ENCODE data around the gene R3HCC1L.

Gene R3HCC1L

DNA sequence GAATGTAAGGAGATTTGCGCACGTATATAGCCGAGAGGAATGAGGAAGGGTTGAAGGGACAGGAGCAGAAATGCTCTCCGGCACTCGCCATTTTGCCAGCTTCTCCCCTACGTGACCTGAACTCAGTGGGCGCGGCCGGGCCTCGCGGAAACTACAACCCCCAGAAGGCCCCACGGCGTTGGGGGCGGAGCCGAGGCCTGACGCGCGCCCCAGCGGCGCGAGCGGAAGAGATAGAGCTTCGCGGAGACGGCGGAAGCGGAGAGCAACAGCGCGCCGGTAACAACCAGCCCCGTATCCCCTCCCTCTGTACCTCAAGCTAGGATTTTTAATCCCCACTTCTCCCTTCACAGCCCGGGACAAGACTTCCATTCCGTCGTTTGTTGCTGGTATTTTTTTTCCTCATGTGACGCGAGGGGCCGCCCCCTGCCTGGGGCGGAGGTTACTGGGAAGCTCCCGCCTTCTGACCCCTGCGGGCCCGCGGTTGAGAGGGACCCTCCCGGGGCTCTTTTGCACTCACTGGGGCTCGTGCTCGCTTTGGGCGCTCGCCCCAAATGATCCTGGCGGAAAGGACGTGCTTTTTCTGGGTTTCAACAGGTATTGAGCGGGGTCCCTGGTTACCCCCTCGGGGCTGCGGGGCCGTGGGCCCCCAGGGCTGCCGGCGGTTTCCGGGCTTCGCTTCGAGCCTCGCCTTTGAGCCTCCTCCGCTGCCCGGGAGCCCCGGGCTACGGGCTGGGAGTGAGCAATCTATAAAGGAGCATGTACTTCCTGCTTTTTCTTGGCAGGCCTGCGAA, at the start of gene R3HCC1L:
R3HCC1L (plus strand) TSS at position 227 of the 791 bp plus-strand sequence. CDS start 73,458 bp downstream, outside the sequence.
- peak; percentile 78 for DNase-seq

DNA sequence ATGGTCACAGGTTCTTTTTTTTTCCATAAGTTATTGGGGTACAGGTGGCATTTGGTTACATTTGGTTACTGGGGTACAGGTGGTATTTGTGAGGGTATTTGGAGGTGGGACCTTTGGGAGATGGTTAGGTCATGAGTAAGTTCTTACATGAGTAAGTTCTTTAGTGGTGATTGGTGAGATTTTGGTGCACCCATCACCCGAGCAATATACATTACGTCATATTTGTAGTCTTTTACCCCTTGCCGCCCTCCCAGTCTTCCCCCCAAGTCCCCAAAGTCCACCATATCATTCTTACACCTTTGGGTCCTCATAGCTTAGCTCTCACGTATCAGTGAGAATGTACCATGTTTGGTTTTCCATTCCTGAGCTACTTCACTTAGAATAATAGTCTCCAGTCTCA, 49.2 kb upstream of the R3HCC1L start:
- no peak for DNase-seq

DNA sequence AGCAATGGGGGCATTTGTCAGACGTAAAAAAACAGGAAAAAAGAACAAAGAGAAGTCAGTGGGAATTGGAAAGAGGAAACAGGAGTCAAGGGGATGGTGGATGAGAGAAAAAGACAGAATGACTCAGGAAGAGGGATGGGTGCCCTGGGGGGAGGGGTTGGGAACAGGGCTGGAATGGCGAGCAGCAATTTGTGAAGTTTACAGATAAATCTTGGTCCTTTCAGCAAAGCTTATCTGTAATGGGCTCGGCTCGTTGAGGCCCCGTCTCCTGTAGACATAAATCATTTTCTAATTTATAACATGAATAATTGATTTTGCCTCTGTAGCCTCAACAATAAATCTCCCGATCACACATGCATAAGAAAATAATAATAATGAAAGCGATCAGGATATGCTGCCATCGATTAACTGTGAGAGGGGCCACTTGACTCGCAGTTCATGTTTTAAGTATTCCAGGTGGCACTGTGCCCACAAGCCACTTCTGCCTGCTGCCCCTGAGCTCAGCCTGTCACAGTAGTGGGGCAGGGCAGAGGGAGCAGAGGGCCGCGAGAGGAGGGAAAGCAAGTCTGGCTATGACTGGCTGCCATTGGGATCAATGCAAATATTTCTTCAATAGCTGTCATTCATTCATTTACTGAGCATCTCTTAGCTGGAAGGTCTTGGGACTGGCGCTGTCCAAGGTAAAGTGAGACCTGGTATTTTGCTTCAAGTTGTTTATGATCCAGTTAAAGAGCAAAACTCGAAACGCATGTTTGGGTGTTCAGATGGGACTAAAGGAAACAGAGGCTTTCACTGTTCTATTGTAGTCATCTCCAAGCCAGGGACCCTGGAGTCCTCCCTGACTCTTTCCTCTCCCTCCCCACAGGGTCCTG, 47.4 kb upstream of the R3HCC1L start:
- no peak for DNase-seq

DNA sequence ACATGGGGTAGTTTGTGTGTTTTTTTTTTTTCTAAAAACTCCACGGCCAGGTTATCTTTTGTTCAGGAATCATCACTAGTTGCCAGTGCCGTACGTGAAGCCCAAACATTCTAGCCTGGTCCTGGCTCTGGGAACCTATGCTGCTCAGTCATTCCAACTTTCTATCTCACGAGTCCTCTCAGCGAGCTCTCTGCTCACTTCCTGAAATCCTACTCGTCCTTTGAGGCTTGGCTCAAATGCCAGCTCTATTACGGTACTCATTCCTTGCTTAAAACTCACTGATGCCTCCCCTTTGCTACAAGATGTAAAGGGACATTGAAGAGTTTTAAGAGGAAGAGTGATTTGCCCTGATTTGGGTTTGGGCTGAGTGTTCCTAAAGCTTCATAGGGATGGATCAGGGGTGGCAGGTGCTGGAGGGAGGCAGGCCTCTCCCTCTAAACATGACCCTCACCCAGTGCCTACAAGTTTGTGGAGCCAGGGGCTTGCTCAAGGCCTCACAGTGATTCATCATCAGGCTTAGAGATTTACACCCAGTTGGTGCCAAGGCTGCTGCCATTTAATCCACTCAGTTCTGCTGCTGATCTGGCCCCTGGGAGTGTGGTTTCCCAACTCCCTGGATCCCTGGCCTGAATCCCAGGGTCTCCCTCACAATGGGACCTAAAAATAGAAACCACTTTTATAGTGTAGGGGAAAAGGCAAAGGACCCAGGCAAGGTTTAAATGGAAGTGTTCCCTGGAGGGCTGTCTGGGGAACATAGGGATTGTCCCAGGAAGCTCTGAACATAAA, 46.1 kb upstream of the R3HCC1L start:
- DNase-seq, result no peak

DNA sequence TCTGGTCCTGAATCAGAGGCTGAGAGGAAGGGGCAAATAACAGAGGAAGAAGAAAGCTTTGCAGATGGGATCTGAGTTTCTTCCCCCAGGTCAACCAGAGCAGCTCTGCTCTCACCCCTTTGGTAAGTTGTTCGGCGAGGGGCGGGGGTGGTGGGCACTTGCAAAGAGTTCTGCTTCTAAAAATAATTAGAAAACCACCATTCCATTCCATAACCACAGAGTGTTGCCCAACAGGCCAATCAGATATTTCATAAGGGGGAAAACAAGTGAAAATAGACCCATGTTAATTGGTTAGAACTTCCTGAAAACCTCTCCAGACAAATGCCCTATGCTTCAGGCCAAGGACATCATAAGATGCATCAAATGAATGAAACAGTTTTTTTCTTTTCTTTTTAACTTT, 43.6 kb upstream of the R3HCC1L start:
- no peak for DNase-seq

DNA sequence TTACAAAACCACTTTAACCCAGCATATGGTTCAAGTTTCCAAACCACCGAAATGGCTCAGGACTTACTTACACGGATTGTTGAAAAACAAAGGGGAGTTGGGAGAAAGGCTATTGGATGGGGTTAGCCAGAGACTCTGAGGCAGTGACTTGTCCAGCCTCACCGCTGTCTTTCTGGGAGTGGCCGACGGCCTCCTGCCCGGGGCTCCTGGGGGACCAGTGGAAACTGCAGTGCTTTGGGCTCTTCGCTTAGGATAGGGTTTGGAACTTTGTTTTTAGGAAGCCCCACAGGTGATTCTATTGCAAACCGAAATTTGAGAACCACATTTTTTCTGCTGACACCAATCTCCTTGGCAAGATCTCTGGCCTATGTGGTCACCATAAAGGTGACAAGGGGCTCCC, 38.1 kb upstream of the R3HCC1L start:
- DNase-seq, result no peak

DNA sequence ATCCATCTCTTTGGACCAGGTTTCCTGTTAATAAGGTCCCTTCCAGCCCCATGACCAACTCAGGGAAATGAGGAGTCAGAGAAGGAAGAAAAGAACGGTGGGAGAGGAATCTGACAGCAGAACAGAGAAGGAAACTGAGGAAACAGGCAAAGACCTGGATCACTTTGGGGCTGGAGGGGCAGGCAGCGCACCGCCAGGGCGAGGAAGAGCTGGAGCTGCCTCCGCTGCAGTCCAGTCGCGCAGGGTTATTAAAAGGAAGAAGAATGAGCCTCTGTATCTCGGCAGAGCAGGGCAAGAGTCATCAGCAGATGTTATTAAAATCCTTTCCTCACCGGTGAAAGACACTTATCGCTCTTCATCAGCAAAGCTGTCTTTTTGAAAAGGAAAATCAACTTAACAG, 37.7 kb upstream of the R3HCC1L start:
- no peak for DNase-seq

DNA sequence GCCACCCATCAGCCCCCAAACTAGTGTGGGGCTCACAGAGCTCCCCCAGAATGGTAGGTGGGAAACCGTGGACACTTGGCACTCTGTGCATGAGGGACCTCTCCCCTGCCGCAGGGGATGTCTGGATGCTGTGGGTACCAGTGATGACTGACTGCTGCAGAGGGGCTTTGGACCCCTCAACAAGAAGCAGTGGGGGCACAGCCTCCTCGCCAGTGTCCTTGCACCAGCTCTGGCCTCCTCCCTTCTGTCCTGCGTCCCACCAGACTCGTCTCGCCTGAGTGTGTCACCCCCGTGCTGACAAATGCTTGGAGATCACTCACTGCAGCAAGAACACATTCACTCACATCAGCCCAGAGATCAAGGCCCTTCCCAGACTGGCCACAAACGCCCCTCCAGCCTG, 37.3 kb upstream of the R3HCC1L start:
- DNase-seq, result no peak

DNA sequence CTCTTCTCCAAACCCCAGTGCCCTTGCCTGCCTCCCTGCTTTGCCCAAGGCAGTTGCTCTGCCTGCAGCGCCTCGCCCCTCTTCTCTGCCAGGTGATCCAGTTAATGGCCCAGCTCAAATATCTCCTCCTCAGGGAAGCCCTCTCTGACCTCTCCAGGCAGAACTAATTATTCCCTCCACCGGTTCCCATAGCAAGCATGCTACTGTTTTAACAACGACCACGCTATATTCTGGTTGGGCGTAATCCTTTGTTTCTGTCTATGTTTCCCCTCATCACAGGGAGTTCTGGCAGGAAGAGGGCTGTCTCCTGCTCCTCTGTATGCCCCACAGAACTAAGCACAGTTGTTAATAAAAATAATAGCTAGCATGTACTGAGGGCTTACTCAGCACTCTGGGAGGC, 36.8 kb upstream of the R3HCC1L start:
- no peak for DNase-seq

DNA sequence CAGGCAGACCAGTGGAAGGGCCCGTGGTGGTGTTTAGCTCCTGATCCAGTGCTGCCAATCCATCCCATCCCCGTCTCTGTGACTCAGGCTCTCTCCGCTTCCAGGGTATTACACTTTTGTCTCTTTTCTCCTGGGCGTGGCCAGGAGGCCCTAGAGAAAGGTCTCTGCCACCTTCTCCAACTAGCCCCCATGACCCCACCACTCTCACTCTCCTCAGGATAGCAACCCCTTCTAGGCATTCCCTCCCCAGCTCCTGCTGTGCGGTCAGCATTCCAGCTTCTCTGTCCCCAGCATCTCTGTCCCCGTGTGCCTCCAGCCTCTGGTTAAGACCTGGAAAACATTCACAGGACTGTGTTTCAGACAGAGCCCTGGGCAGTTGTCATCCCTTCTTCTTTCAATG, 36.2 kb upstream of the R3HCC1L start:
- no peak for DNase-seq

DNA sequence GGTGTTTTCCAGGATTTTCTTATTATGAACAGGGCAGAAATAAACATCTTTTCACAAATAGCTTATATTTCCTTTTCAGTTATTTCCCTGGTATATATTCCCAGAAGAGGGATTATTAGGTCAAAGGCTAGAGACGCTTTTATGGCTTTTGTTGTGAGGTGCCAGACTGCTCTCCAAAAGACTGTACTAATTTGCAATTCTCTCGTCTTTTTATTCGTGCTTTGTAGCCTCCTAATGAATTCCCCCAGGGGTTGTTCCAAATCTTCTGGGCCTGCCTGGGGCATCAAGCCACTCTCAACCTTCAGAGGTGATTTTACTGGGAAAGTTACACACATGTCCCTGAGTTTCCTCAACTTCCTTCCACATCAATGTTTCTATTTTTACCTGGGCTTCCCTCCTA, 34.0 kb upstream of the R3HCC1L start:
- no peak for DNase-seq

DNA sequence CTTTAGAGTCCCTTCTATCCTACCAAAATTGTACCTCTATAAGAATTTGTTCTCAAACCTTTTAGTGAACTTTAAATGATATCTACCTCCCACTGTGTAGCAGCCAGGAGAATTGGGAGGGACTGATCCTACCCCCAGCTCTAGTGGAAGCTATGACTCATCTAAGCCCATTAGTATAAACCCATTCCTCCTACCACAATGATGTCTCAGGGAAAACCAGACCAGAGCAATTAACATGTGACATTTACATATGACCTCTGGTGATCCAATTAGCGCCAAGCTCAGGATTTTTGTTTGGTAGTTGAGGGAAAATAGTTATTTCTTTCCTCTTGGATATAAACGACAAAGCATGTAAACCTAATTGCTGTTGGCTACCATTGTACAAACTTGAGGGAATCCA, 33.1 kb upstream of the R3HCC1L start:
- DNase-seq, result no peak

DNA sequence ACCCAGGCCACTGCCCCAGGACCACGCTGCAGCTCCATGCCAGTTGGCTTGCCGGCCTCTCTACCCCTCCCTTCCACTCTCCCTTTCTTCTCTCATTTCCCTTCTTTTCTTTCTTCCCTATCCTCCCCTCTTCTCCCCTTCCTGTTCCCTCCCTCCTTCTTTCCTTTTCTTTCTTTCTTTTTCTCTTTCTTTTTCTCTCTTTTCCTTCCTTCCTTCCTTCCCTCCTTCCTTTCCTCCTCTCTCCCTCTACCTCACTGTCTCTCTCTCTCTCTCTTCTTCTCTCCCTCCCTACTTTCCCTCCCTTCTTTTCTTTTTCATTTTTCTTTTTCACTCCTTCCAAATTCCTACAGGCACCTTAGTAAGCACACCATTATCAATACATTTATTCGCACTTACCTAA, 30.3 kb upstream of the R3HCC1L start:
- DNase-seq, result no peak

DNA sequence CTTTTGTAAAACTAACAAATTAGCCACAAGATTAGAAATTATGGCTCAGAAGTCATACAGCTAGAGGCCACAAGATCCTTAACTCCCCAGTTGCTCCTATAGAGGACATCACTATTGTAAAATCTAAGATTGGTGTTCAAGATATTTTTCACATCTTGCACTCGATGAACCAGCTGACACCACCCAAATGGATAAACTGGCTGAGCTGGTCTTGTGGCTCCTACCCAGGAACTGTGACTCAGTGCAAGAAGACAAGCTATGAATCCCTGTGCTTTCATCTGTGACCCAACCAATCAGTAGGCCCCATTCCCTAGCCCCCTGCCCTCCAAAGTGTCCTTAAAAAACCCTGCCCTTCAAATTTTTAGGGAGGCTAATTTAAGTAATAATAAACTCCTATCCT, 27.9 kb upstream of the R3HCC1L start:
- DNase-seq, result no peak

DNA sequence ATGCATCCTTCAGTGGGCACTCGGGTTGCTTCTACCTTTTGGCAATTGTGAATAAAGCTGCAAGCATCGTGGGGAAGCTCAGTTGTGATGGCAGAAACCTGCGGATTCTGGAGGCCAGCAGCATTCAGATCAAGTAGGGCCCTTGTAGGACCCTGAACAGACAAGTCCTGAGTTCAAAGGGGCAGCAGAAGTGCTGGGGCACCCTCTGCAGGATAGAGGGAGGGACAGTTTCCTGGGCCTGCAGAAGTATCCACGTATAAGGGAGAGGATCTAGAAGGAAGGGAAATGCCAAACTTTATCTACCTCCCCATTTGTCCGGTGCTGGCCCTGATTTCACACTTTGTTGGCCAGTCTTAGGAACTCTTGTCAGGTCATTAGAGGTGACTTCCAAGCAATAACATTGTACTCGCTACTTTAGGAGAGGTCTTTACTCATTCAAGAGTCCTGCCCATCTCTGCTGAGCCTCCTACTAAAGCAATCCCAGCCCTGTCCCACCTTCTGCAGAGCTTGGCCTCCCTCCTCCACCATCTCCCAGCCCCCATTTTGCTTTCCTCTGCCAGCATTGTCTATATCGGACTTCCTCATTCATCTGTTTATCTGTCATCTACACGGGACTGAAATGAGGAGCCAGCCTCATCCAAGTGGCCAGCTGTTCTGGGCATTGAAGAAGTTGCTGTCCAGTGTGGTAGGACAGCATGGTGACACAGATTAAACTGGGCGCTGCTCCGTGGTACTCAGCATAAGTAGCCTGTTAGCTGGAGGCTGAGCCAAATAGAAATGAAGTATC, 26.6 kb upstream of the R3HCC1L start:
- DNase-seq, result no peak

DNA sequence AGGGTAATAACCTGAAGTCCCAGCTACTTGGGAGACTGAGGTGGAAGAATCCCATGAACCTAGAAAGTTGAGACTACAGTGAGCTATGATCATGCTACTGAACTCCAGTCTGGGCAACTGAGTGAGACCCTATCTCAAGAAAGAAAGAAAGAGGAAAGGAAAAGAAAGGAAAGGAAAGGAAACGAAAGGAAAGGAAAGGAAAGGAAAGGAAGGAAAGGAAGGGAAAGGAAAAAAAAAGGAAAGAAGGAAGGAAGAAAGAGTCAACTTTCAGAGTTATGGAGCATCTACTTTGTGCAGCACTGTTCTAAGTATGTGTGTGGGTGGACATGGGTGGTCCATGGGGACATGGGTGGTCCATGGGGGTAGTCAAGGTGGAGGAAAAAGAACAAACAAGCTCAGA, 24.1 kb upstream of the R3HCC1L start:
- no peak for DNase-seq

DNA sequence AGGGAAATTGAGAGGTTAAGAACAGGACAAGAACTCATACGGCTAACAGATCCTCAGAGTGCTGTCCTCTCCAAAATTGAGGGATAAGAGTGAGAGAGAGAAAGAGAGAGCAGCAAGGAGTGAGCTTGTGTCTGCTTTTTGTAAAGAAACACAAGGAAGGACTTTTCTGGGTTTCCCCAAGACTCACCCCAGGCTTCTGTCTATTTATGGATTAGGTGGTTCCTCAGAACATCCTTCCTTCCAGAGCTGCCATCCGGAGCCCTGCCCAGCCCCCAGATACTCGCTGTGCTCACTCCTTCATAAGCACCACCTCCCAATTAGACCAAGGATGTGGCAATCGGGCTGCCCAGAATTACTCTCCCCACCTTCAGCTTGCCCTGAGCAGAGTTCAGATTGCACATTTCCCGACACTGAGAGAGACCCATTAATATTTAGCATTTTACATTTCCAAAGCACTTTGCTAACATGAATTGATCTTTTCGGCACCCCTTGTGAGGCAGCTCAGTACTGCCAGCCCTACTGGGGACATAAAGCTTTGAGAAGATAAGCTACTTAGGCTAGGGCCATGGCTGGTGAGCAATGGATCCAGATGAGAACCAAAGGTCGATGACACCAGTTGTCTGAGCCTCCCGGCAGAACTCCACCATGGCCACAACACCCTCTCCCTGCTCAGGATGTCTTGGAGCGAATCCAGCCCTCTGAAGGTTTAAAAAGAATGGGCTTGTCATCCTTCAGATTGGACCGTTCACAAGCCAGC, 19.2 kb upstream of the R3HCC1L start:
- no peak for DNase-seq

DNA sequence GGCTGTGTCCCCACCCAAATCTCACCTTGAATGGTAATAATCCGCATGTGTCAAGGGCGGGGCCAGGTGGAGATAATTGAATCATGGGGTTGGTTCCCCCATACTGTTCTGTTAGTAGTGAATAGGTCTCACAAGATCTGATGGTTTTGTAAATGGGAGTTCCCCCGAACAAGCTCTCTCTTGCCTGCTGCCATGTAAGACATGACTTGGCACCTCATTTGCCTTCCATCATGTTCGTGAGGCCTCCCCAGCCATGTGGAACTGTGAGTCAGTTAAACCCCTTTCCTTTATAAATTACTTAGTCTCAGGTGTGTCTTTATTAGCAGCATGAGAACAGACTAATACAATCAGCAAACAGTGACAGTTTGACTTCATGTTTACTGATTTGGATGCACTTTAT, 14.6 kb upstream of the R3HCC1L start:
- no peak for DNase-seq

DNA sequence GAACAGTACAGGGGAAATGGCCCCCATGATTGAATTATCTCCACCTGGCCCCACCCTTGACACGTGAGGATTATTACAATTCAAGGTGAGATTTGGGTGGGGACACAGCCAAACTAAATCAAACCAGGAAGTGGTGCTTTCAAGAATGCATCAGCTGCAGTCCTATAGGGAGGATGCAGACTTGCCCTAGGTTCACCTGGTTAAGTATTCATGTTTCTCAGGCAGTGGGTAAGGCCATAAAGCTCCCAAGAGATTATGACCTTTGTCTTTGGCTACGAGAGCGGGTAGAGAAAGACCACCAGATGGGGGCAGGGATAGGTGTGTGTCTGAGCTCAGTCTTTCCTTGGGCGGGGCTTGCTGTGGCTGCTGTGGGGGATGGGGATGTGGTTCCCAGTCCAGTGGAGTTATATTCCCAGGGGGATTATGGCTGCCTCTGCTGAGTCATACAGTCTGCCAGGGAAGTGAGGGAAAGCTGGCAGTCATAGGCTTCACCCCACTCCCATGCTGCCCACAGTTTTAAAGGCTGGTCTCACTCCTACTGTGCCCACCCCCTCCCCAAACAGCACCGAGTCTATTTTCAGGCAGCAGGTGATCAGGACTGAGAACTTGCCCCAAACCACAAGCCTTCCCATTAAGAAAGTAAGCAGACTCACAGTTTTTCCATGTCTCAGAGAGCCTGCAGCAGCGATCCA, 8.4 kb upstream of the R3HCC1L start:
- DNase-seq, result no peak

DNA sequence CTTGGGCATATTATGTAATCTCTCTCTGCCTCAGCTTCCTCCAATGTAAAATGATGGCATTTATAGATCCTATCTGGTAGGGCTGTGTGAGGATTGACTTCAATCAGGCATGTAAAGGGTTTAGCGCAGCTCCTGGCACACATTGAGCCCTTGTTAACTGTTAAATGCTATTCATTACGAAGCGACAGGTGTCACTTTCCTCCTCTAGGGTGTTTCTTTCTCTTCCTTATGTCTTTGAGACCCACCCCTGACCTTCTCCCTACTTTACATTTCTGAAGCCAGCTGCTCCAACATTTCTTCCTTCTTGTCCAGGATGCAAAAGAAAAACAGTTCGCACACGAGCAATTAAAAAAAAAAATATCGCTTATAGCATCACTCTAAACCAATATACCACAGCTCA, 5.7 kb upstream of the R3HCC1L start:
- no peak for DNase-seq

DNA sequence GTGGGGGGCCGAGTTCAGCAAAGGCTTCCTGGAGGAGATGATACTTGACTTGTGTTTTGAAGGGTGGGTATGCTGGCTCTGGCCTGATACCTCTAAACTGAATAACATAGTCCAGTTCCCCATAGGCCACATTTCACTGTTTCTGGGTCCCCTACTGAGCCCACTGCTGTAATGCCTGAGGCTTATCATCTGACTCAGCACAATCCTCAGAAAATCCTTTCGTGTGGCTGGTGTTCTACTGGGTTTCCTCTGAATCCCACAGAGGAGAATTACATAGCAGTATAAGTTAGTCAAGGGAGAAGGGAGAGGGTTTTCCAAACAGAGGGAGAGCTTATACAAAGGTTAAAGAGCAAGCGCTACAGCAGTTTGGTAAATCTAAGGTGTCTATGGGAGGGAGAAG, 2.8 kb upstream of the R3HCC1L start:
- no peak for DNase-seq

Measured in NK-92 treated with Interleukin-12 subunit alpha and Interleukin-12 subunit beta, amount 100 ng/mL, for 24 hours (cell line).